KOPT-K1 (cell line): Measurements from ENCODE around the gene DHRS13.
"Not testable (repeated sequence)": the region's sequence is repeated elsewhere in the genome, so short reads cannot be mapped to it uniquely, and the experiment has no call there.

Experiments
- H3K27ac ChIP-seq: fragments of 200-600 bp; sonication (generic); 2 replicates; pipeline ENCODE4 v1.5.1; 2016; ENCODE audit warnings: antibody characterized with exemption, mild to moderate bottlenecking, low read depth, low read length; ENCODE audit not compliant: poor library complexity, severe bottlenecking
- H3K36me3 ChIP-seq: fragments of 200-600 bp; sonication (generic); 2 replicates; pipeline ENCODE4 v1.5.1; 2017; ENCODE audit warnings: antibody characterized with exemption, mild to moderate bottlenecking, low read length, moderate library complexity; ENCODE audit not compliant: insufficient read depth
- H3K9me3 ChIP-seq: fragments of 200-600 bp; sonication (generic); 2 replicates; pipeline ENCODE4 v1.5.1; 2017; ENCODE audit warnings: antibody characterized with exemption, low read length, mild to moderate bottlenecking; ENCODE audit not compliant: insufficient read depth, poor library complexity, severe bottlenecking

Gene DHRS13

GRCh38 chr17:28917029-28917428 lies 14.2 kb upstream of the DHRS13 start:
- H3K27ac ChIP-seq = no peak overlapping the region
- H3K9me3 ChIP-seq = no peaks in the 10 kb centered on the region
- H3K36me3 ChIP-seq = peaks cover 98% of the 10 kb centered on the region

DNA sequence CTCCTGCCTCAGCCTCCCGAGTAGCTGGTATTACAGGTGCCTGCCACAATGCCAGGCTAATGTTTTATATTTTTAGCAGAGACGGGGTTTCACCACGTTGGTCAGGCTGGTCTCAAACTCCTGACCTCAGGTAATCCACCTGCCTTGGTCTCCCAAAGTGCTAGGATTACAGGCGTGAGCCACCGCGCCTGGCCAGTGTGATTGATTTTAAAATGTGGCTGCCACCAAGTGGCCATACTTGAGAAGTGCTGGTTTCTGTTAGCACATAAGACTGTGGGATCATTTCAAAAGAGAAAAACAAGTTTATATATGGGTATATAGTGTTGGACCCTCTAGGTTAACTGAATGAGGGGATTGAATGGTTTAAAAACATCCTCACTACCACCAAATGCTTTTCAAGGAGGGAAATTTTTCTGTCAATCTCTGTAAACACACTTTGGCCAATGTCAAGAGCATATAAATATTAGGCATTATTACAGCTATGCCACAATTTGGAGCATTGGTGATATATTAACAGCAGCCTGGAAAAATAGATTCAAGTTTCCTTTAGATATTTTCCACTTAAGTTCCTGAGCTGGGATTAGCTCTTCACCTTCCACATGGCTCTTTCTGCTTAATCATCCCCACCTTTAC lies 13.5 kb upstream of the DHRS13 start:
- no peaks in the 10 kb centered on the region for H3K9me3 ChIP-seq
- H3K27ac ChIP-seq = no peak overlapping the region
- peaks cover 98% of the 10 kb centered on the region for H3K36me3 ChIP-seq

DNA sequence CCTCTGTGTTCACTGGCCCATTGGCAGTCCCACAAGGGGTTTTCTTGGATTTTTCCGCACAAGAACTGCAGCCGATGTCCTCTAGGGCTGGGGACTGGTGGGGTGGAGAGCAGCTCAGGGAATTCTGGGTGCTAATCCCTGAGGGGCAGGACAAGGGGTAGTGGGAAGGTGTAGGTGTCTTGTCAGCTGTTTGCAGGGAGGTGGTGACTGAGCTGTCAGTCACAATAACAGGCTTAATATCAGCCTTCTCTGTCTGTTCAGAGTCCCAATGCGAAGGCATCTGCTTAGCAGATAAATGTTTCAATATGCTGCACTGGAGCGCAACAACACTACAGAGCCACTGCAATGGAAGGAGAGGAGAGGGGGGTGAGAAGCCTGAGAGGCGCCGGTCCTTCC lies 10.1 kb upstream of the DHRS13 start:
- Histone ChIP-seq H3K36me3 (peaks cover 100% of the 10 kb centered on the region), H3K9me3 (no peaks in the 10 kb centered on the region), H3K27ac (no peak overlapping the region)

DNA sequence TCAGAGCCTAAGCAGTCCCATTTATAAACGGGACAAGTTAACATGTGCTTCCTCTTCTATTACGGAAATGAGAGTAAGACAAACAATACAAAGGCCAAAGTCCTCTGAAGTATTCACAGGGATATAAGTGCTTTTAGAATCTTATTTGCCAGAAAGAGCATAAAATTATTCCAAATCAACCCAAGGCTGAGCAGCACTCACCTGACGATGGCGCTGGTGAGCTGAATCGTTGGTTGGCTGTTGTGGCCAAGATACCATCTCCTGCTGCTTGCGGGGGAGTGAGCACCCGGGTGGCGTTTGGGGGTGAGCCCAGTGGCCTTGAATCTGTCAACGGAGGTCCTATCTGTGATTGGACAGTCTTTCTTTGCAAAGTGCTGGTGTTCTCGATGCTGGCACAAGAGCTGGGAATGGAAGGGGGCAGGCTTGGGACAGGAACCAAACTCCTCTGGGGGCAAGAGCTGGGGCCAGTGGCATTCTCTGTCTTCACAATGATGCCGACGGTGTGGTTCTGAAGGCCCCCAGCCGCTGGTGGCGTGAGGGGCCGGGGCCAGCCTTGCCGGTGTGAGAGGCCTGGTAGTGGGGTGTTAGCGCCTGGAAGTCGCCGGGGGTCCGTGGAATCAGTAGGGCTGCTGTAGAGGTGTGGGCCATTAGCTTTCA lies 9.5 kb upstream of the DHRS13 start:
- Histone ChIP-seq H3K36me3 (peaks cover 100% of the 10 kb centered on the region), H3K27ac (no peak overlapping the region), H3K9me3 (no peaks in the 10 kb centered on the region)

DNA sequence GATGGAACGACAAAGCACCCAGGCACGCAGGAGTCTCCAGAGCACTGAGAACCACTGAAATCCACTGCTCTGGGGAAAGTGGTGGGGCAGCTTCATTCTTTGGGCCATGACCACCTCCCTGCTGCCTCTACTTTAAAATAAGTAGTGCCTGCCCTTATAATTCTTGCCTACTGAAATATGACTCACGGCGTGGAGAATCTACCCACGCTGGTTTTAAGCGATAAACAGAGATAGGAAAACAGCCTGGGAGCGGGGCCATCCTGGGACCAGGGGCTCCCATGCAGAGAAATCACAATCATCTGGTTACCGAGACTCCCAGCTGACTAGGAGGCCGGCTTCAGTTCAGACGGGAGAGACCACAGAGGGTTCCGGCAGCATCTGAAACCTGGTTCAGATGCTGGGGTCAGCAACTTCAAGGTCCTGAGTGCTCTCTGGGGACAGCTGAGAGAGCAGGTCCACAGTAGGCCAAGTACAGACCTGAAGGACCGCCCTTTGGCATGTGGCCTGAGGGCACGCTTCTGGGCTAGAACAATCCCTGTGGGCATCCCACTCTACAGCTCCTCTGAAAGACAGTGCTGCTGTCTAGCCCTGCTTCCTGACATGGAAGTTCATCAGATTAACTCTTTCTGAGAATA lies 8.6 kb upstream of the DHRS13 start:
- no peaks in the 10 kb centered on the region for H3K9me3 ChIP-seq
- H3K27ac ChIP-seq = no peak overlapping the region
- H3K36me3 ChIP-seq = peaks cover 100% of the 10 kb centered on the region

- H3K9me3 ChIP-seq = no peaks in the 10 kb centered on the region
- H3K27ac ChIP-seq = no peak overlapping the region
- peaks cover 99% of the 10 kb centered on the region for H3K36me3 ChIP-seq
These were observed 7.7 kb upstream of the DHRS13 start for GRCh38 chr17:28910534-28910933.

DNA sequence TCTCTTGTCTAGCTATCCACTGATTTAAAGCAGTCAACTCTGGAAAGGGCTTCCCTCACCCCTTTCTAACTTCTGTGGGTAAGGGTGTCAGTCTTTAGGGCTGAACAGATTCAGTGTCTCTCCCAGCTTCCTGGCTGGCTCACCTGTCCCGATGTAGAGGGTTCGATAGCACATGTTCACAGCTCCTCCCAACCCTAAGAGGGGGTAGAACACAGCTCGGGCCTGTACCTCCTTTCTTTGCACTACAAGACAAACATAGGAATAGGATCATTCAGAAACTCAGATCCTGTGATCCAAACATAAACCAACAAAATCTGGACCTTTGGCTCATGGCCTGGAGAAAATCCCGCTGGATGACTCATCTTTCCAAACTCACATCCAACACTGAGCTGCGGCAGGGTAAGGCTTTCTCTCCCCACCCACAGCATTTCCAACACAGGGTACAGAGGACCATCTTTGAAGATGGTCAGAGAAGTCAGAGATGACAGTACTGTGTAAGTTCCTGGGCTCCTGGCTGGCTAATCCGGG lies 5.8 kb upstream of the DHRS13 start:
- Histone ChIP-seq H3K36me3 (peaks cover 85% of the 10 kb centered on the region), H3K27ac (no peak overlapping the region), H3K9me3 (no peaks in the 10 kb centered on the region)

DNA sequence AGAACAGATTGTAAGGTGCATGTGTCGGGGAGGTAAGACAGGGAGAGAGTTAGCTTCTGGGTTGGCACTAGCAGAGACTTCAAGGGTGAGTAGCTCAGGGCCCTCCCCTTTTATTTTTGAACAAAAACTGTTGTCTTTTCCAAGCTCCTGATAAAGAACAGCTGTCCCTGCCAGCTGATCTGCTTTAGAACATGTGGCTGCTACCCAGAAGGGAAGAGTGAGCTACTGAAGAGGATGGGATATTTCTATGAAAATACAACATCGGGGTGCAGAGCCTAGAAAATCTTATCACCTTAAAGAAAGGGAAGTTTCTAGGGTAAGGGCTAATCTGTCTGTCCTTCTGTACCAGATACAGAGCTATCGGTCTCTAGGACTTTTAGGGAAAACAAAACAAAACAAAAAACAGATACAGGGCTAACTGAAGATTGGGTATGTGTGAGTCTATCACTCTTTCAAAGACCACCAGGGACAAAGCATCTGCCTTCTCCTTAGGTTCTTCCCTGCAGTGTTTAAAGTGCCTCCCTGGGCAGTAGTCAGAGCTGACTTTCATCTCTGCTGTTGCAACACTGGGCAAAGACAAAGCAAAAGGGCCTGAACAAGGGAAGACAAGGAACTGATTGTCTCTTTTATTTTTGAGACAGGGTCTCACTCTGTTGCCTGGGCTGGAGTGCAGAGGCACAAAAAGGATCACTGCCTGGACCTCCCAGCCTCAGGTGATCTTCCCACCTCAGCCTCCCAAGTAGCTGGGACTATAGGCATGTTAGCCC lies 5.0 kb upstream of the DHRS13 start:
- Histone ChIP-seq H3K27ac (no peak overlapping the region), H3K9me3 (no peaks in the 10 kb centered on the region), H3K36me3 (peaks cover 77% of the 10 kb centered on the region)

GRCh38 chr17:28906706-28907438 lies 4.0 kb upstream of the DHRS13 start:
- Histone ChIP-seq H3K36me3 (peaks cover 67% of the 10 kb centered on the region), H3K9me3 (no peaks in the 10 kb centered on the region), H3K27ac (no peak overlapping the region)

DNA sequence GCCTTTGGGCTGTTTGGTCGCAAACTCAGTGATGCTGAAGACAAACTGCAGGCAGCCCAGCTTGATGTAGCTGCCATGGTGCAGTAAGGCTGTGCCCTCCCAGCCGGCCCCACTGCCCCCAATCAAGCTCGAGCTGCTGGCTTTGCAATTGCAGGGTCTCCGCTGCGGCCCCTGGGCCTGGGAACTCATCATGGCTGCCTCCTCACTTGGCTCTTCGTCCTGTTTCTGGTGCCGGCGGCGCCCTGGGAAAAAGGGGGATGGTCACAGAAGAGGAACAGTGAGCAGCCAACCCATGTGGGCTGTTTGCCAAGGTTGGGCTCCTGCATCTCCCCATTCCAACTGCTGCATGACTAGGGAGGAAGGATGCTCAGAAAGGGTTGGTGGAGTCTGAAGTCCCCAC lies 3.4 kb upstream of the DHRS13 start:
- H3K36me3 ChIP-seq = peaks cover 61% of the 10 kb centered on the region
- H3K9me3 ChIP-seq = no peaks in the 10 kb centered on the region
- H3K27ac ChIP-seq = no peak overlapping the region

DNA sequence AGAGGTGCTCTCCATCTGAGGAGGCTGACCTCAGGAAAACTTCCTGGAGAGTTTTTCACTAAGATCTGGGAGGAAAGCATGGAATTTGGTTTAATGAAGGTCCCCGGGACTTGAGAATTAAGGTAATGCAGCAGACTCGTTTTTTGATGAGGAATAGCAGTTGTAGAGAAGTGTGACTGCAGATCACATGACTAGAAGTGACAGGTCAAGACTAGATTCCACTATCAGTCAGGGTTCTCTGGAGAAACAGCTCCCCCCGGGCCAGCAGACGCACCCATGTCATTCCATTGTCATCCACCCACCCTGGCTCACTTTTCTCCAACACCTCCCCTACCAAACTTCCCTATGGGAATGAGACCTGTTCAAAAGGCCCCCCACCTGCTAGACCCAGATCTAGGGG lies 1.9 kb upstream of the DHRS13 start:
- Histone ChIP-seq H3K9me3 (no peaks in the 10 kb centered on the region), H3K27ac (no peak overlapping the region), H3K36me3 (peaks cover 57% of the 10 kb centered on the region)

- H3K36me3 ChIP-seq = peaks cover 44% of the 10 kb centered on the region
- not testable (repeated sequence) for H3K27ac ChIP-seq, H3K9me3 ChIP-seq
These were observed 615 bp upstream of the DHRS13 start for GRCh38 chr17:28903546-28903841.

GRCh38 chr17:28901866-28902818 lies 737 bp downstream of the DHRS13 start:
- peak overlapping the region; percentile 76 for H3K27ac ChIP-seq
- H3K9me3 ChIP-seq = no peaks in the 10 kb centered on the region
- H3K36me3 ChIP-seq = peaks cover 31% of the 10 kb centered on the region
